Common myeloid progenitor, CD34-positive (primary cell): ENCODE data around the gene TSPOAP1.
A peak's percentile ranks its signal among the peaks of the same experiment; 100 is the strongest.

Experiments
- CTCF ChIA-PET: fragments of 350-600 bp; sonication (Branson Sonifier 250); formaldehyde crosslinking; loops from one replicate; lab custom pipeline; 2021; ENCODE audit warnings: antibody characterized with exemption; lab: Charles Lee
- POLR2A ChIA-PET: fragments of 350-600 bp; sonication (Branson Sonifier 250); formaldehyde crosslinking; loops from one replicate; lab custom pipeline; 2021; ENCODE audit warnings: antibody characterized with exemption; lab: Charles Lee
- DNase-seq, 3 donors: peaks; one replicate each; pipeline versions ENCODE4 v3.0.0 to v3.0.0-alpha.2; 2013
- H3K27ac ChIP-seq, 2 experiments: 1 replicate in 1 of 2; 2 replicates in 1 of 2; pipeline ENCODE4 v1.7.0; 2013; ENCODE audit warnings: inconsistent platforms in 2 of 2, low read length in 2 of 2, mild to moderate bottlenecking in 2 of 2, low read depth in 1 of 2, moderate library complexity in 1 of 2; ENCODE audit not compliant: severe bottlenecking in 2 of 2, insufficient read depth in 1 of 2, poor library complexity in 1 of 2
- H3K27me3 ChIP-seq, 5 experiments: replicated peaks in 2 of 5; 1 replicate in 3 of 5; 2 replicates in 2 of 5; pipeline versions ENCODE4 v1.6.1 to v1.7.0; 2013; ENCODE audit warnings: low read length in 4 of 5, mild to moderate bottlenecking in 2 of 5, moderate library complexity in 2 of 5, inconsistent platforms in 1 of 5; ENCODE audit not compliant: insufficient read depth in 5 of 5, control insufficient read depth in 4 of 5
- H3K36me3 ChIP-seq, 4 experiments: 1 replicate in 2 of 4; 2 replicates in 2 of 4; pipeline versions ENCODE4 v1.6.1 to v1.7.0; 2013; ENCODE audit warnings: low read length in 3 of 4, control low read depth in 1 of 4, mild to moderate bottlenecking in 1 of 4; ENCODE audit not compliant: control insufficient read depth in 4 of 4, insufficient read depth in 4 of 4
- H3K4me1 ChIP-seq, 4 experiments: 1 replicate in 3 of 4; 2 replicates in 1 of 4; pipeline versions ENCODE4 v1.6.1 to v1.7.1; 2013; ENCODE audit warnings: low read length in 3 of 4, mild to moderate bottlenecking in 3 of 4, control low read depth in 1 of 4, inconsistent platforms in 1 of 4, moderate library complexity in 1 of 4; ENCODE audit not compliant: control insufficient read depth in 4 of 4, insufficient read depth in 4 of 4; ENCODE audit errors: control extremely low read depth in 1 of 4
- H3K4me3 ChIP-seq, 7 experiments: 1 replicate in 4 of 7; 2 replicates in 3 of 7; pipeline versions ENCODE4 v1.5.1 to v1.7.0; 2013; ENCODE audit warnings: mild to moderate bottlenecking in 7 of 7, low read length in 6 of 7, moderate library complexity in 6 of 7, inconsistent platforms in 2 of 7, low read depth in 2 of 7, control low read depth in 1 of 7; ENCODE audit not compliant: insufficient read depth in 4 of 7, control insufficient read depth in 1 of 7; ENCODE audit errors: extremely low read depth in 1 of 7
- H3K9me3 ChIP-seq, 5 experiments: 1 replicate in 4 of 5; 2 replicates in 1 of 5; pipeline versions ENCODE4 v1.6.1 to v1.7.1; 2013; ENCODE audit warnings: low read length in 4 of 5, mild to moderate bottlenecking in 2 of 5, inconsistent platforms in 1 of 5, low read depth in 1 of 5, moderate library complexity in 1 of 5; ENCODE audit not compliant: control insufficient read depth in 4 of 5, insufficient read depth in 2 of 5; ENCODE audit errors: control extremely low read depth in 1 of 5
- WGBS: methylation state at CpG from one replicate; pipeline ENCODE4 v1.1.5; 2013; ENCODE audit not compliant: insufficient coverage; 5-methylcytosine and 5-hydroxymethylcytosine counted together

The TSPOAP1 gene

DNA sequence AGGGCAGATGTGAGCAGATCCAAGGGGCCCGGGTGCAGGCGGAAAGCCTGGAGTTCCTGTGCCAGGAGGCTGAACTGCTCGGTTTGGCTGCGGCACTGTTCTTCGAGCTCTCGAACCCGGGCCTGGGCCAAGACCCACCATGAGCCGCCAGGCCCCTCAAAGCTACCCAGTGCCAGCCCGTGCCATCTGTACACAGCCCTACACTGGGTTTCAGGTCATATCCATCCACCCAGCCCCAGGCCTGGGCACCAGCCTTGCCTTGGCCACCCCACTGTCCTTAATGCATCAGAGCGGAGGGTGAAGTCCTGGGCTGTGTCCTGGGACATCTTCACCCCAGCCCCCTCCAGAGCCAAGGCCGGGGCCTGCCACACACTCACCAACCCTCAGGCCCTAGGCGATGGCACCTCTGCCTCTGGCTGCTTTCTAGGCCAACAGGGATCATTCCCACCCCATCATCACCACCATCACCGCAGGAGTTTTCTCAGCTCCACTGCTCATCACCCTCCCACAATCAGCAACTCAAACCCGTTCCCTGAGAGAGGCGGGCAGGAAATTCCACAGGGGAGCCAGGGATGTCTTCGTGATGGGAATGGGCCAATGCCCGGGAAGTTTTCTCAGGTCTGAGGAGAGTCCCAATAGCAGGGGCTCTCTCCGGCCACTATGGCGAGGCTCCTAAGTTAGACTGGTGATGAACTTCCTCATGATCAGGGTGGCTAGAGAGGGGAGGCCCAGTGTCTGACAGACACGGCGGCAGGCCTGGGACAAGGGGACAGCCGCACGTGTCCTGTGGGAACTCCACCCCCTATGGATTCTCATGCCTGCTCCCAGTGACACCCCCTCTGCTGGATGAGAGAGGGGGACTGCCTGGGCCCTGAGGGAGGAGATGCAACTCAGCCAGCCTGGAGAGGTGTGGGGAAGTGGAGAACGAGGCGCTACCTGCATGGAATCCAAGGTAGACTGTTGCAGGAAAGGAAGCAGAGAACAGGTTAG is 9.1 kb downstream of the TSPOAP1 start:
- Histone ChIP-seq H3K27me3 (peaks cover 0 to 4% (median 2%) of the 10 kb centered on the region in 5 experiments), H3K4me1 (peaks cover 2 to 37% (median 25%) of the 10 kb centered on the region in 4 experiments), H3K9me3 (no peaks in the 10 kb centered on the region), H3K4me3 (no peak overlapping the region), H3K36me3 (peaks cover 0 to 65% (median 3%) of the 10 kb centered on the region in 4 experiments), H3K27ac (no peak overlapping the region)
- no peak for DNase-seq
- WGBS, result 98% methylated on average over 16 of the region's 25 CpGs
- ChIA-PET CTCF (interaction anchor here (0.7 to 7.2 kb wide), 6 partner anchors 7 to 197 kb away, joined by 3 to 60 read pairs (median 24); partner anchors contain the start of genes RNF43 and TSPOAP1), POLR2A (interaction anchor here (0.5 kb wide), 1 partner anchor 130 kb away, joined by 7 read pairs; no protein-coding TSS in a partner anchor)

DNA sequence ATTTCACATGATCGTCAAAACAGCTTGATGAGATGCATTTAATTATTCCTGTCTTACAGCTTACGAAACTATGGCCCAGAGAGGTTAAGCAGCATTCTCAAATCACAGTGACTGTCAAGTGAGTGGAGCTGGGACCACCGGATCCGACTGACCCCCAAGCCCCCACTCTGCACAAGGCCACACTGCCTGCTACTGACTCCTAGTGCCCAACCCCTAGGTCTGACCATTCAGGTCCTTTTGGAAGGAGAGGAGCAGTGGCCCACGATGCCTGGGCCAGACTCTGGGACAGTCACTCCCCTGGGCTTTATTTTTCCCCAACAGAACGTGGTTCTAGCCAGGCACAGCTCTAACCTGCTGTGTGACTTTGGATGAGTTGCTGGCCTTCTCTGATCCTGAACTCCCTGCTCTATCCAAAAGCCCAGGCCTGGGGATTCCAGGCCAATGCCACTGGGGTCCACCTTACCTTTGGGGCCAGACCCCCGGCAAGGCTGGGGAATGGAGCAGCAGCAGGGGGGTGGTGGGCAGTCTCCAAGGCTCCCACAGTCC is 9.9 kb downstream of the TSPOAP1 start:
- DNase-seq, result no peak
- WGBS, result 98% methylated on average over 6 of the region's 7 CpGs
- ChIA-PET POLR2A (interaction anchor here (3.3 kb wide), 1 partner anchor 10 kb away, joined by 15 read pairs; the partner anchor contains the start of gene TSPOAP1), CTCF (interaction anchor here (0.7 to 7.2 kb wide), 13 partner anchors 8 to 196 kb away, joined by 3 to 60 read pairs (median 13); partner anchors contain the start of genes RNF43, SUPT4H1 and TSPOAP1)
- Histone ChIP-seq H3K27ac (no peak overlapping the region), H3K4me1 (peaks cover 3 to 37% (median 19%) of the 10 kb centered on the region in 4 experiments), H3K9me3 (no peaks in the 10 kb centered on the region), H3K36me3 (peaks cover 0 to 65% (median 3%) of the 10 kb centered on the region in 4 experiments), H3K4me3 (no peak overlapping the region), H3K27me3 (no peaks in the 10 kb centered on the region)

DNA sequence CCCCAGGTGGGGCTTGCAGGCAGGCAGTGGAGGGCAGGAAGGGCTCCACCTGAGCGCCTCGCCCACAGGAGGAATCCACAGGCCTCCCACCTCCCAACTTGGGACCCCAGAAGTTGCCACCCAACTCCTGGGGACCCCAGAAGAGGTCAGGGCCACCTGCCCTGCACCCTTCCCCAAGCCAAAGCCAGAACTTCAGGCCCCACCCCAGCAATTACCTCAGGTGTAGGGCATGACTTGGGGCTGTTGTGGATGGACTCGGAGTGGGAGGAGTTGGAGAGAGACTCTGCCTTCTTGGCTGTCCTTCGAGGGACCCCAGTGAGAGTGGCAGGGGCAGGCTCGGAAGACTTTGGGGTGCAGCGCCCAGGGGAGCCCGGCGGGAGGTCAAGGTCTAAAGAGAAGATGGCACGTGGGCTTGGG is 10.5 kb downstream of the TSPOAP1 start:
- Histone ChIP-seq H3K9me3 (no peaks in the 10 kb centered on the region), H3K36me3 (peaks cover 0 to 62% (median 3%) of the 10 kb centered on the region in 4 experiments), H3K27me3 (no peaks in the 10 kb centered on the region), H3K4me3 (no peak overlapping the region), H3K4me1 (peaks cover 5 to 38% (median 18%) of the 10 kb centered on the region in 4 experiments), H3K27ac (no peak overlapping the region)
- DNase-seq, result no peak
- ChIA-PET CTCF (interaction anchor here (0.7 to 7.2 kb wide), 38 partner anchors 9 to 195 kb away, joined by 3 to 60 read pairs (median 5); partner anchors contain the start of genes HSF5, LPO, MPO and RNF43), POLR2A (interaction anchor here (0.8 to 3.3 kb wide), 5 partner anchors 8 to 313 kb away, joined by 3 to 15 read pairs (median 3); partner anchors contain the start of genes SUPT4H1 and TSPOAP1)
- 97% methylated on average over 5 of the region's 9 CpGs for WGBS

DNA sequence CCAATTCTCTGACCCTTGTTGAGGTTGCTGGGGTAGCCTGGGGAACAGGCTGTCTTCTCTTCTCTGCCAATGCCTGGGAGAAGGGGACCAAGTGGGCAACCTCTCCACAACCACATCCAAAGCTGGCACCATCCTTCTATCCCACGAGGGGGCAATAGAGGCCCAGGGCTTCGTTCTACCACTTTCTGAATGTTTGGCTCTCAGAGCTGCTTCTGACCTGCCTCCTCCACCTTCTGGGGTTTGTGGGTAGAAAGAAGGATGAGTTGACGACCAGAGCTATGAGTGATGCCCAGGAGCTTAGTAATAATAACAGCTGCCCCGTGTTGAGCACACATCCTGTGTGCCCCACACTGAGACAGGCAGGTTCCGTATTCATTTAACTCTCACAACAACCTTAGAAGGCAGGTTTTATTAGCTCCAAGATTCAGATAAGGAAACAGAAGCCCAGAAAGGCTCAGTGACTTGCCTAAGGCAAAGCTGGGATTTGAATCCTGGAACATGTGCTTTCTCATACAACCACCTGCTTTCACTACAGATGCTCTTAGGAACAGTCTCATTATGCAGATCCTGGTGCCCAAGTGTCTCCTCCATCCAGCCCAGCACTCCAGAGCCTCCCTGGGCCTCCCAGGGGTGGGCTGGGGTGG is 11.1 kb downstream of the TSPOAP1 start:
- CTCF ChIA-PET, result interaction anchor here (0.7 to 7.2 kb wide), 41 partner anchors 9 to 173 kb away, joined by 3 to 60 read pairs (median 5); partner anchors contain the start of genes HSF5, LPO, MPO and RNF43
- Histone ChIP-seq H3K4me3 (no peak overlapping the region), H3K9me3 (no peaks in the 10 kb centered on the region), H3K4me1 (peaks cover 5 to 38% (median 18%) of the 10 kb centered on the region in 4 experiments), H3K27me3 (no peaks in the 10 kb centered on the region), H3K36me3 (peaks cover 0 to 57% (median 3%) of the 10 kb centered on the region in 4 experiments), H3K27ac (no peak overlapping the region)
- whole genome bisulfite sequencing, result 30% methylated on average over 3 of the region's 5 CpGs
- POLR2A ChIA-PET, result interaction anchor here (0.8 to 3.3 kb wide), 7 partner anchors 9 to 313 kb away, joined by 3 to 15 read pairs (median 6); partner anchors contain the start of genes SUPT4H1 and TSPOAP1
- peak; percentile 80 to 91 (median 88) for DNase-seq

DNA sequence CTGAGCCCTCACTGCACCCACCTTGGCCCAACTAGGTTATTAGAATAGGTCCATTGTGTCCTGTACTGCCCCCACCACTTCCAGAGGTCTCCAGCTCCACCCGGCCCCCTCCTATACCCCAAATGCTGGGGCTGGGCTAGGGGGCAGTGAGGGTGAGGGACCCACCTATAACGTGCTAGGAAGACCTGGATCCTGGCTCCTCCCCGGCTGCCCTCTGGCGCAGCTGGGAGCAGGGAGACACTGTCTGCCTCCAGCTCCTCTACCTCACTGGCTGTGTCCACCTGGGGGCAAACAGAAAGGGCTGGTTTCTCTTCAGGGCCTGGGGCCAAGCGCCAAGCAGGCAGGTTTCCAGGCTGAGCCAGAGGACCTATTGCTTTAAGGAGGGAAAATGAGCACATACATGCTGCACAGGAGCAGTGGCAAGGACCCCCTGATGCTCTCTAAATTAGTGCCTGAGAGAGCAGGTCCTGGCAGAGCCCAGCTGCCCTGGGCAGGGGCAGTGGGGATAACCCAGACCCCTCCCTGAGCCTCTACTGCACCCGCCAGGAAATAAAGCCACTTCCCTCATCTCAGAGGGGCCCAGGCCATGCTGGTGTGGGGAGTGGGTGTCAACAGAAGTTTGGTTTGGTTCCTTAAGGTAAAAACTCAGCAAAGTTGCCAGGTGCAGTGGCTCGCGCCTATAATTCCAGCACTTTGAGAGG is 12.2 kb downstream of the TSPOAP1 start:
- no peak for DNase-seq
- Histone ChIP-seq H3K9me3 (no peaks in the 10 kb centered on the region), H3K36me3 (peaks cover 0 to 56% (median under 1%) of the 10 kb centered on the region in 4 experiments), H3K4me3 (no peak overlapping the region), H3K27me3 (no peaks in the 10 kb centered on the region), H3K27ac (no peak overlapping the region), H3K4me1 (peaks cover 5 to 38% (median 18%) of the 10 kb centered on the region in 4 experiments)
- WGBS, result 95% methylated on average over 4 of the region's 8 CpGs
- POLR2A ChIA-PET, result interaction anchor here (0.5 to 3.3 kb wide), 3 partner anchors 12 to 137 kb away, joined by 4 to 15 read pairs (median 10); partner anchors contain the start of genes SUPT4H1 and TSPOAP1
- CTCF ChIA-PET, result interaction anchor here (0.8 to 7.2 kb wide), 28 partner anchors 8 to 172 kb away, joined by 3 to 60 read pairs (median 9); partner anchors contain the start of genes HSF5, MPO, RNF43 and SUPT4H1
